Endothelial cell of umbilical vein (primary cell): ENCODE data around the gene CHRM2. TPM values are rescaled to one million over a fixed set of nuclear protein-coding genes. Genes with fewer than 3 reads are reported as not detected.

ENCODE experiments used
- BruUV-seq: library from RNA; stranded (reverse); fragments of 400-500 nt; replicated peaks from 2 replicates; lab custom pipeline; 2021; lab: Mats Ljungman, UMichigan
- CTCF ChIA-PET: fragments of 300-600, 350-600 bp; sonication (Branson Sonifier 250); formaldehyde crosslinking; loops from one replicate; lab custom pipeline; 2021; ENCODE audit warnings: antibody characterized with exemption, inconsistent platforms; lab: Charles Lee
- POLR2A ChIA-PET: fragments of 300-600, 350-600 bp; sonication (Branson Sonifier 250); formaldehyde crosslinking; loops from one replicate; lab custom pipeline; 2021; ENCODE audit warnings: antibody characterized with exemption, inconsistent platforms; lab: Charles Lee
- DNase-seq: peaks from one replicate; pipeline ENCODE4 v3.0.0-alpha.2; 2011; ENCODE audit warnings: low read depth, low spot score
- FAIRE-seq: peaks from 2 replicates; lab custom pipeline; 2011; peaks lifted over from hg19 to GRCh38; lab: Jason Lieb, UNC
- H2AFZ ChIP-seq: 2 replicates; pipeline ENCODE4 v1.6.0; 2012; ENCODE audit warnings: low read depth, low read length, control low read depth, inconsistent platforms
- H3K27ac ChIP-seq: 2 replicates; pipeline ENCODE4 v1.5.1; 2011; ENCODE audit warnings: low read depth, mild to moderate bottlenecking, control low read depth, low read length, moderate library complexity; ENCODE audit not compliant: insufficient read depth
- H3K27me3 ChIP-seq, 2 experiments: 2 replicates each; pipeline versions ENCODE4 v1.6.0 to v1.6.1; 2011; ENCODE audit warnings: low read length in 2 of 2, mixed read lengths in 1 of 2; ENCODE audit not compliant: control insufficient read depth in 2 of 2, insufficient read depth in 2 of 2
- H3K36me3 ChIP-seq, 2 experiments: 2 replicates in 1 of 2; 3 replicates in 1 of 2; pipeline ENCODE4 v1.5.1; 2011; ENCODE audit warnings: low read length in 2 of 2, mild to moderate bottlenecking in 1 of 2, moderate library complexity in 1 of 2; ENCODE audit not compliant: control insufficient read depth in 2 of 2, insufficient read depth in 2 of 2; ENCODE audit errors: extremely low read depth in 1 of 2
- H3K4me1 ChIP-seq: 3 replicates; pipeline ENCODE4 v1.5.1; 2011; ENCODE audit warnings: mild to moderate bottlenecking, low read length; ENCODE audit not compliant: control insufficient read depth, insufficient read depth; ENCODE audit errors: extremely low read depth
- H3K4me2 ChIP-seq: 2 replicates; pipeline ENCODE4 v1.6.1; 2011; ENCODE audit warnings: low read length, control low read depth, mixed read lengths; ENCODE audit not compliant: insufficient read depth
- H3K4me3 ChIP-seq, 3 experiments: fragments of 200-600 bp in 1 of 3; sonication (generic), shearing (Covaris generic) in 1 of 3; replicated peaks in 1 of 3; 2 replicates each; pipeline ENCODE4 v1.5.1; 2011 to 2016; ENCODE audit warnings: control low read depth in 3 of 3, low read length in 3 of 3, mild to moderate bottlenecking in 2 of 3, inconsistent platforms in 1 of 3, low read depth in 1 of 3, moderate library complexity in 1 of 3; ENCODE audit not compliant: insufficient read depth in 1 of 3
- H3K79me2 ChIP-seq: 2 replicates; pipeline ENCODE4 v1.6.0; 2012; ENCODE audit warnings: low read length, inconsistent platforms; ENCODE audit not compliant: control insufficient read depth, insufficient read depth
- H3K9ac ChIP-seq: replicated peaks from 2 replicates; pipeline ENCODE3; 2011; ENCODE audit warnings: low read length, control low read depth; ENCODE audit not compliant: insufficient read depth; ENCODE audit errors: extremely low read depth
- H3K9me1 ChIP-seq: replicated peaks from 3 replicates; pipeline ENCODE4 v1.6.0; 2011; ENCODE audit warnings: mild to moderate bottlenecking, low read length; ENCODE audit not compliant: control insufficient read depth, insufficient read depth; ENCODE audit errors: extremely low read depth
- H3K9me3 ChIP-seq: replicated peaks from 2 replicates; pipeline ENCODE4 v1.5.1; 2012; ENCODE audit warnings: low read length, inconsistent platforms; ENCODE audit not compliant: control insufficient read depth, insufficient read depth
- H4K20me1 ChIP-seq: replicated peaks from 2 replicates; pipeline ENCODE3; 2011; ENCODE audit warnings: mild to moderate bottlenecking, low read length; ENCODE audit not compliant: control insufficient read depth, insufficient read depth; ENCODE audit errors: extremely low read depth
- EZH2 ChIP-seq: IDR thresholded peaks from 2 replicates; pipeline ENCODE4 v1.6.1; 2012; ENCODE audit warnings: borderline replicate concordance, low read depth, mild to moderate bottlenecking, moderate library complexity, low read length, inconsistent platforms; ENCODE audit not compliant: severe bottlenecking
- FOS ChIP-seq: IDR thresholded peaks from 2 replicates; pipeline ENCODE4 v1.6.1; 2011; ENCODE audit warnings: mild to moderate bottlenecking, low read length, moderate library complexity, borderline replicate concordance; ENCODE audit not compliant: insufficient read depth
- GATA2 ChIP-seq: IDR thresholded peaks from 2 replicates; pipeline ENCODE4 v1.7.0; 2011; ENCODE audit warnings: low read depth, mild to moderate bottlenecking, moderate library complexity, mixed read lengths, low read length; ENCODE audit not compliant: insufficient read length, insufficient read depth
- JUN ChIP-seq: IDR thresholded peaks from 2 replicates; pipeline ENCODE4 v1.6.1; 2011; ENCODE audit warnings: borderline replicate concordance, low read depth; ENCODE audit not compliant: insufficient read length, insufficient read depth
- MYC ChIP-seq: IDR thresholded peaks from one replicate; pipeline ENCODE4 v1.6.1; 2011; ENCODE audit warnings: mild to moderate bottlenecking, low read depth, low read length
- POLR2A ChIP-seq: IDR thresholded peaks from 2 replicates; pipeline ENCODE4 v1.6.1; 2012; ENCODE audit warnings: low read depth, mild to moderate bottlenecking, control low read depth, low read length
- POLR2AphosphoS5 ChIP-seq: IDR thresholded peaks from 2 replicates; pipeline ENCODE4 v1.6.1; 2012; ENCODE audit warnings: low read depth, mild to moderate bottlenecking, control low read depth, low read length, moderate library complexity; ENCODE audit not compliant: insufficient read depth
- dilution Hi-C: fragments of 300-500 bp; cut with MboI; formaldehyde crosslinking; loops from one replicate; pipeline ENCODE4 v1.15.0; 2019; ENCODE audit warnings: low sequenced_read_pairs; ENCODE audit not compliant: extremely low pct_ligation_motif_present
- intact Hi-C: fragments of 100-400 bp; cut with micrococcal nuclease; formaldehyde crosslinking; loops from one replicate; pipeline ENCODE4 v1.10.0; 2022
- polyA plus RNA-seq, 4 experiments: library from polyadenylated mRNA; depleted of rRNA in 3 of 4; stranded (reverse) in 3 of 4; unstranded in 1 of 4; fragments of >200 nt; gene quantifications; 2 replicates each; pipeline versions ENCODE4 v1.2.1 to v1.2.3, GENCODE V29; 2011 to 2012; ENCODE audit warnings: missing spikeins in 1 of 4
- total RNA-seq: library from RNA; stranded (reverse); gene quantifications from 2 replicates; pipeline ENCODE4 v1.2.3, GENCODE V29; 2021
- TF ChIP-seq, protein P1 (sequence below): IDR thresholded peaks from 2 replicates; pipeline ENCODE4 v1.6.1; 2011; ENCODE audit not compliant: insufficient read depth, insufficient read length
- TF ChIP-seq, protein P2 (sequence below), 2 donors: IDR thresholded peaks; 1 replicate in 1 of 2; 2 replicates in 1 of 2; pipeline ENCODE4 v1.5.1; 2011; ENCODE audit warnings: low read length in 2 of 2, mild to moderate bottlenecking in 2 of 2, moderate library complexity in 2 of 2, control low read depth in 1 of 2, inconsistent platforms in 1 of 2, low read depth in 1 of 2; ENCODE audit not compliant: insufficient read depth in 1 of 2; ENCODE audit errors: extremely low read depth in 1 of 2

CHRM2 gene
- total and polyA plus RNA-seq, 2 donors (not counting 3 experiments of a cell fraction or from before 2014, with no cell fraction given): not detected

DNA sequence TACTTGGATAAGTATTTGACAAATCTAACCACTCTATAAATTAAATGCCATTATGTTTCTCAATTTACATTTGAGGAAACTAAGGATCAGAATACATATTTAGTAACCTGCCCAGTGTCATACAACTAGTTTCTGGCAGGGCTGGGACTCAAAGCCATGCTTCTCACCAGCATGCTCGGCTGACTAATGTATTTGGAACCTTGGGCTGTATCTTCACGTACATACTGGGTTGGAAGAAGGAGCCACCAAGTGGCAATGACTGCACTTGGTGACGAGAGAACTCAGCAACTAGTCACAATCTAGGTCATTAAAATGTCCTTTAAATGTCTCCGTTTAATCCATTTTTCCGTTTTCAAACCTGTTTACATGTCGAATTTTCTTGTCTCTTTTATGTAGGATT is 42.9 kb downstream of the CHRM2 start:
- DNase-seq: no peak
- no peaks in the 10 kb centered on the region for H3K9me3 ChIP-seq
- ChIA-PET CTCF (no interaction called here), POLR2A (no interaction called here)
- dilution Hi-C loops (no loop called here), intact Hi-C loops (no loop called here)
- no peak overlapping the region for H3K4me2 ChIP-seq
- H3K27ac ChIP-seq: no peak overlapping the region
- TF ChIP-seq, protein P1, sequence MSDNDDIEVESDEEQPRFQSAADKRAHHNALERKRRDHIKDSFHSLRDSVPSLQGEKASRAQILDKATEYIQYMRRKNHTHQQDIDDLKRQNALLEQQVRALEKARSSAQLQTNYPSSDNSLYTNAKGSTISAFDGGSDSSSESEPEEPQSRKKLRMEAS: no peak
- TF ChIP-seq POLR2AphosphoS5: no peak
- TF ChIP-seq MYC: no peak
- TF ChIP-seq POLR2A: no peak
- no peak for TF ChIP-seq FOS
- no peak for TF ChIP-seq JUN
- TF ChIP-seq EZH2: no peak
- TF ChIP-seq GATA2: no peak
- TF ChIP-seq, protein P2, sequence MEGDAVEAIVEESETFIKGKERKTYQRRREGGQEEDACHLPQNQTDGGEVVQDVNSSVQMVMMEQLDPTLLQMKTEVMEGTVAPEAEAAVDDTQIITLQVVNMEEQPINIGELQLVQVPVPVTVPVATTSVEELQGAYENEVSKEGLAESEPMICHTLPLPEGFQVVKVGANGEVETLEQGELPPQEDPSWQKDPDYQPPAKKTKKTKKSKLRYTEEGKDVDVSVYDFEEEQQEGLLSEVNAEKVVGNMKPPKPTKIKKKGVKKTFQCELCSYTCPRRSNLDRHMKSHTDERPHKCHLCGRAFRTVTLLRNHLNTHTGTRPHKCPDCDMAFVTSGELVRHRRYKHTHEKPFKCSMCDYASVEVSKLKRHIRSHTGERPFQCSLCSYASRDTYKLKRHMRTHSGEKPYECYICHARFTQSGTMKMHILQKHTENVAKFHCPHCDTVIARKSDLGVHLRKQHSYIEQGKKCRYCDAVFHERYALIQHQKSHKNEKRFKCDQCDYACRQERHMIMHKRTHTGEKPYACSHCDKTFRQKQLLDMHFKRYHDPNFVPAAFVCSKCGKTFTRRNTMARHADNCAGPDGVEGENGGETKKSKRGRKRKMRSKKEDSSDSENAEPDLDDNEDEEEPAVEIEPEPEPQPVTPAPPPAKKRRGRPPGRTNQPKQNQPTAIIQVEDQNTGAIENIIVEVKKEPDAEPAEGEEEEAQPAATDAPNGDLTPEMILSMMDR (IDR thresholded peaks at IDR 0.05; ENCODE audit: extremely low read depth in 1 of 2, insufficient read depth in 1 of 2, low read depth in 1 of 2, low read length in 2 of 2): no peak
- no peaks in the 10 kb centered on the region for H3K9me1 ChIP-seq
- no peaks in the 10 kb centered on the region for H3K36me3 ChIP-seq
- H3K4me3 ChIP-seq: no peak overlapping the region
- H3K27me3 ChIP-seq: no peaks in the 10 kb centered on the region
- H3K4me1 ChIP-seq: no peaks in the 10 kb centered on the region
- no peaks in the 10 kb centered on the region for H3K79me2 ChIP-seq
- BruUV-seq: no TSS peak
- no peak overlapping the region for H3K9ac ChIP-seq
- no peaks in the 10 kb centered on the region for H4K20me1 ChIP-seq
- no peak overlapping the region for H2AFZ ChIP-seq
- FAIRE-seq: no peak
